HCT116 (cell line): ENCODE measurements around the gene C9. TPM values are rescaled to one million over a fixed set of nuclear protein-coding genes. Genes with fewer than 3 reads are reported as not detected.

Experiments used
- ATAC-seq: fragments of 200-7000 bp; cut with Tn5 transposase; 2 replicates; pipeline ENCODE4 v1.9.1; 2020; ENCODE audit warnings: mild to moderate bottlenecking, moderate library complexity
- BruUV-seq: library from RNA; stranded (reverse); fragments of 400-500 nt; replicated peaks from 2 replicates; lab custom pipeline; 2021; lab: Mats Ljungman, UMichigan
- CTCF ChIA-PET: fragments of 300-600 bp; sonication (Branson Sonifier 250); formaldehyde crosslinking; loops from one replicate; lab custom pipeline; 2021; ENCODE audit warnings: antibody characterized with exemption; lab: Charles Lee
- POLR2A ChIA-PET: fragments of 300-600, 350-600 bp; sonication (Branson Sonifier 250); formaldehyde crosslinking; loops from one replicate; lab custom pipeline; 2021; ENCODE audit warnings: antibody characterized with exemption; lab: Charles Lee
- RAD21 ChIA-PET, 2 experiments: fragments of 300-600 bp; sonication (Branson Sonifier 250); formaldehyde crosslinking; loops; one replicate each; lab custom pipeline; 2023; ENCODE audit warnings: low total read pairs in 2 of 2; ENCODE audit not compliant: uncharacterized antibody in 2 of 2, unreplicated experiment in 2 of 2, low non-redundant PET in 1 of 2; lab: Charles Lee
- DNase-seq: peaks from one replicate; pipeline ENCODE4 v3.0.0-alpha.2; 2010; ENCODE audit warnings: low read depth, low spot score
- H2AFZ ChIP-seq: fragments of 200-600 bp; shearing (Covaris generic), sonication (generic); 2 replicates; pipeline ENCODE4 v1.6.1; 2017; ENCODE audit warnings: low read depth, mixed run types, mixed read lengths, antibody characterized with exemption, low read length; ENCODE audit not compliant: poor library complexity, severe bottlenecking
- H3K27ac ChIP-seq: 2 replicates; pipeline ENCODE4 v1.5.1; 2012; ENCODE audit warnings: low read depth, low read length
- H3K27me3 ChIP-seq: fragments of 200-600 bp; sonication (generic); 2 replicates; pipeline ENCODE4 v1.6.1; 2016; ENCODE audit warnings: mixed run types, low read length, mixed read lengths; ENCODE audit not compliant: insufficient read depth
- H3K36me3 ChIP-seq, 2 experiments: fragments of 200-500 bp in 1 of 2; fragments of 200-600 bp in 1 of 2; sonication (Bioruptor generic) in 1 of 2; sonication (generic) in 1 of 2; 2 replicates each; pipeline versions ENCODE4 v1.5.1 to v1.6.1; 2014 to 2016; ENCODE audit warnings: low read length in 2 of 2, inconsistent platforms in 1 of 2, mixed read lengths in 1 of 2, mixed run types in 1 of 2; ENCODE audit not compliant: insufficient read depth in 2 of 2, control insufficient read depth in 1 of 2
- H3K4me1 ChIP-seq, 2 experiments: fragments of 200-600 bp in 1 of 2; sonication (generic) in 1 of 2; 2 replicates each; pipeline versions ENCODE4 v1.5.1 to v1.6.1; 2012 to 2017; ENCODE audit warnings: low read length in 2 of 2, inconsistent platforms in 1 of 2, mild to moderate bottlenecking in 1 of 2, mixed read lengths in 1 of 2, mixed run types in 1 of 2, moderate library complexity in 1 of 2; ENCODE audit not compliant: insufficient read depth in 2 of 2, control insufficient read depth in 1 of 2
- H3K4me2 ChIP-seq: fragments of 200-600 bp; sonication (generic); 2 replicates; pipeline ENCODE4 v1.6.1; 2017; ENCODE audit warnings: mixed run types, low read length, mixed read lengths
- H3K4me3 ChIP-seq, 2 experiments: fragments of 200-600 bp in 1 of 2; sonication (generic) in 1 of 2; replicated peaks in 1 of 2; 2 replicates each; pipeline ENCODE4 v1.5.1; 2011 to 2016; ENCODE audit warnings: low read length in 2 of 2, control low read depth in 1 of 2, low read depth in 1 of 2, mild to moderate bottlenecking in 1 of 2, mixed read lengths in 1 of 2, mixed run types in 1 of 2
- H3K79me2 ChIP-seq: fragments of 200-600 bp; sonication (generic); 2 replicates; pipeline ENCODE4 v1.6.1; 2017; ENCODE audit warnings: mild to moderate bottlenecking, mixed run types, low read length, moderate library complexity, mixed read lengths; ENCODE audit not compliant: insufficient read depth
- H3K9ac ChIP-seq: fragments of 200-600 bp; sonication (generic); 2 replicates; pipeline ENCODE4 v1.6.1; 2016; ENCODE audit warnings: low read length, mixed read lengths
- H3K9me2 ChIP-seq: fragments of 200-600 bp; sonication (generic), shearing (Covaris generic); 2 replicates; pipeline ENCODE4 v1.6.1; 2017; ENCODE audit warnings: mixed run types, mild to moderate bottlenecking, moderate library complexity; ENCODE audit not compliant: insufficient read depth
- H3K9me3 ChIP-seq, 2 experiments: fragments of 200-500 bp in 1 of 2; fragments of 200-600 bp in 1 of 2; sonication (Bioruptor generic) in 1 of 2; sonication (generic) in 1 of 2; 2 replicates each; pipeline ENCODE4 v1.6.1; 2014 to 2017; ENCODE audit warnings: low read length in 2 of 2, mixed read lengths in 2 of 2, inconsistent platforms in 1 of 2, low read depth in 1 of 2, mild to moderate bottlenecking in 1 of 2, mixed run types in 1 of 2, moderate library complexity in 1 of 2; ENCODE audit not compliant: control insufficient read depth in 1 of 2, insufficient read depth in 1 of 2
- H4K20me1 ChIP-seq: fragments of 200-600 bp; sonication (generic), shearing (Covaris generic); 2 replicates; pipeline ENCODE4 v1.6.1; 2017; ENCODE audit warnings: mixed run types, mild to moderate bottlenecking, moderate library complexity; ENCODE audit not compliant: insufficient read depth
- CBX3 ChIP-seq: IDR thresholded peaks from 2 replicates; pipeline ENCODE4 v1.6.1; 2012; ENCODE audit warnings: low read depth
- ELF1 ChIP-seq: IDR thresholded peaks from 2 replicates; pipeline ENCODE4 v1.6.1; 2012; ENCODE audit warnings: low read depth, borderline replicate concordance
- EZH2 ChIP-seq: fragments of 200-600 bp; sonication (generic); IDR thresholded peaks from 2 replicates; pipeline ENCODE4 v1.6.1; 2017; ENCODE audit warnings: antibody characterized with exemption, mixed run types
- FOSL1 ChIP-seq: IDR thresholded peaks from 2 replicates; pipeline ENCODE4 v1.6.1; 2012; ENCODE audit warnings: low read depth
- JUND ChIP-seq: IDR thresholded peaks from 2 replicates; pipeline ENCODE4 v1.6.1; 2012
- MAX ChIP-seq: IDR thresholded peaks from 2 replicates; pipeline ENCODE4 v1.6.1; 2012
- POLR2AphosphoS5 ChIP-seq: IDR thresholded peaks from 2 replicates; pipeline ENCODE4 v1.6.1; 2011; ENCODE audit warnings: mild to moderate bottlenecking, low read depth, low read length, moderate library complexity
- RAD21 ChIP-seq: IDR thresholded peaks from 2 replicates; pipeline ENCODE4 v1.6.1; 2012; ENCODE audit warnings: low read depth, mild to moderate bottlenecking
- REST ChIP-seq: IDR thresholded peaks from 2 replicates; pipeline ENCODE4 v1.6.1; 2012; ENCODE audit warnings: low read depth
- SIN3A ChIP-seq: IDR thresholded peaks from 2 replicates; pipeline ENCODE4 v1.6.1; 2012; ENCODE audit warnings: low read depth
- TCF7L2 ChIP-seq: IDR thresholded peaks from 2 replicates; pipeline ENCODE4 v1.7.0; 2011; ENCODE audit warnings: borderline replicate concordance, inconsistent platforms; ENCODE audit not compliant: insufficient read depth, insufficient read length; ENCODE audit errors: extremely low read depth
- ZBTB33 ChIP-seq: IDR thresholded peaks from 2 replicates; pipeline ENCODE4 v1.6.1; 2011; ENCODE audit warnings: mild to moderate bottlenecking, low read length, moderate library complexity; ENCODE audit not compliant: insufficient replicate concordance; ENCODE audit errors: extremely low read depth
- ZFX ChIP-seq: fragments of 450-650 bp; IDR thresholded peaks from 2 replicates; pipeline ENCODE4 v1.6.1; 2017
- ZNF274 ChIP-seq: fragments of 200-500 bp; sonication (Bioruptor generic); IDR thresholded peaks from 2 replicates; pipeline ENCODE4 v1.6.1; 2014; ENCODE audit warnings: mild to moderate bottlenecking, low read depth, low read length, inconsistent platforms
- intact Hi-C: fragments of 100-400 bp; cut with micrococcal nuclease; formaldehyde crosslinking; loops from 2 replicates; pipeline ENCODE4 v1.10.0; 2022
- total RNA-seq: library from RNA; stranded (reverse); gene quantifications from one replicate; pipeline ENCODE4 v1.2.1, GENCODE V29; 2021; ENCODE audit not compliant: unreplicated experiment

Gene C9
- total RNA-seq, 1 experiment from 2014 or later = 0.34 TPM

GRCh38 chr5:39328731-39329130, 35.6 kb downstream of the C9 start:
- H4K20me1 ChIP-seq = no peaks in the 10 kb centered on the region
- no peaks in the 10 kb centered on the region for H3K9me3 ChIP-seq
- no peak overlapping the region for H3K9ac ChIP-seq
- ChIA-PET RAD21 (no interaction called here), POLR2A (no interaction called here), CTCF (no interaction called here)
- DNase-seq = no peak
- intact Hi-C loops = no loop called here
- no peaks in the 10 kb centered on the region for H3K79me2 ChIP-seq
- H3K4me2 ChIP-seq = no peak overlapping the region
- no peaks in the 10 kb centered on the region for H3K36me3 ChIP-seq
- H3K27ac ChIP-seq = no peak overlapping the region
- no peaks in the 10 kb centered on the region for H3K4me1 ChIP-seq
- no peaks in the 10 kb centered on the region for H3K27me3 ChIP-seq
- no TSS peak for BruUV-seq
- H3K9me2 ChIP-seq = no peaks in the 10 kb centered on the region
- no peak overlapping the region for H3K4me3 ChIP-seq
- TF ChIP-seq ELF1 = no peak
- no peak for TF ChIP-seq ZBTB33
- TF ChIP-seq MAX = no peak
- no peak for TF ChIP-seq REST
- no peak for TF ChIP-seq RAD21
- TF ChIP-seq ZNF274 = no peak
- no peak for TF ChIP-seq CBX3
- no peak for TF ChIP-seq JUND
- TF ChIP-seq SIN3A = no peak
- TF ChIP-seq EZH2 = no peak
- TF ChIP-seq FOSL1 = no peak
- no peak for TF ChIP-seq TCF7L2
- TF ChIP-seq POLR2AphosphoS5 = no peak
- TF ChIP-seq ZFX = no peak
- no peak overlapping the region for H2AFZ ChIP-seq
- no peak for ATAC-seq
